HUES48 (cell line): ENCODE data around the gene AGAP3.

Experiments used
- H3K27ac ChIP-seq: one replicate; pipeline ENCODE4 v1.7.0; 2013; ENCODE audit warnings: low read depth, low read length, inconsistent platforms
- H3K27me3 ChIP-seq: 2 replicates; pipeline ENCODE4 v1.6.1; 2013; ENCODE audit warnings: mild to moderate bottlenecking, low read length; ENCODE audit not compliant: control insufficient read depth, insufficient read depth
- H3K36me3 ChIP-seq: 2 replicates; pipeline ENCODE4 v1.6.1; 2013; ENCODE audit warnings: low read length; ENCODE audit not compliant: control insufficient read depth, insufficient read depth
- H3K4me1 ChIP-seq: 2 replicates; pipeline ENCODE4 v1.6.1; 2013; ENCODE audit warnings: mild to moderate bottlenecking, low read length; ENCODE audit not compliant: control insufficient read depth, insufficient read depth
- H3K4me3 ChIP-seq: 2 replicates; pipeline ENCODE4 v1.5.1; 2013; ENCODE audit warnings: mild to moderate bottlenecking, low read depth, low read length
- H3K9ac ChIP-seq: 2 replicates; pipeline ENCODE4 v1.6.1; 2013; ENCODE audit warnings: mild to moderate bottlenecking, low read depth, low read length, moderate library complexity
- H3K9me3 ChIP-seq: 2 replicates; pipeline ENCODE4 v1.6.1; 2013; ENCODE audit warnings: low read length; ENCODE audit not compliant: control insufficient read depth, insufficient read depth

The AGAP3 gene

DNA sequence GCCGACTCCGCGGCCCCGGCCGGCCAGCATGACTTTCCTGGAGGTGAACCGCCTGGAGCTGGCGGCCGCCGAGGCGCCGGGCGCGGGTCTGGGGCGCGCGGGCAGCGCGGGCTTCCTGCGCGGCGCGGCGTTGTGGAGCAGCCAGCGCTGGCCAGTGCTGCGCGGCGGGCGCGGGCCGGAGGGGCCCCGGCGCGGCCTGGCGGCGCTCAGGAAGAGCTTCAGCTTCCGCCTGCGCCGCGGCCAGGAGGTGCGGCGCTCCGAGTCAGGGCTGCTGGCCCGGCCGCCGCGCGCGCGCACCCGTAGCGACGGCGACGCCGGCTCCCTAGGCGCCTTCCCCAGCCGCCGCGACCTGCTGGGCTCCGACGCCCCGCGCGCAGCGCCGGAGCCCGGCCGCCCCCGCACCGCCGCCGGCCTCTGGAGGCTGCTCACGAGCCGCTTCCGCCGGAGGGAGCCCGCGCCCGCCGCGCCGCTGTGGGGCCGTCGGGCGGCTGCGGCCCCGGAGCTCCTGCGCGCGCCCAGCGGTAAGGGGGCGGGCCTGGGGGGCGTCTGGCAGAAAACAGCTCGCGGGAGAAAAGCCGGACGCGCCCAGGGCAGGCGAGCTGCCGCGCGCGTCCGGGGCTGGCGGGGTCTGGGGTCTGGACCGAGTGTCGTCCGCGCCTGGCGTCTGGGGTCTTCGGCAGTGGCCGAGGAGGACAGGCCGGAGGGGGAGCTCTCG lies 29.0 kb downstream of the AGAP3 start:
- peaks cover 17% of the 10 kb centered on the region for H3K27me3 ChIP-seq
- no peak overlapping the region for H3K27ac ChIP-seq
- H3K4me3 ChIP-seq = peak overlapping the region; percentile 44
- H3K9ac ChIP-seq = no peak overlapping the region
- no peaks in the 10 kb centered on the region for H3K9me3 ChIP-seq
- peaks cover 11% of the 10 kb centered on the region for H3K4me1 ChIP-seq
- H3K36me3 ChIP-seq = peaks cover 22% of the 10 kb centered on the region

DNA sequence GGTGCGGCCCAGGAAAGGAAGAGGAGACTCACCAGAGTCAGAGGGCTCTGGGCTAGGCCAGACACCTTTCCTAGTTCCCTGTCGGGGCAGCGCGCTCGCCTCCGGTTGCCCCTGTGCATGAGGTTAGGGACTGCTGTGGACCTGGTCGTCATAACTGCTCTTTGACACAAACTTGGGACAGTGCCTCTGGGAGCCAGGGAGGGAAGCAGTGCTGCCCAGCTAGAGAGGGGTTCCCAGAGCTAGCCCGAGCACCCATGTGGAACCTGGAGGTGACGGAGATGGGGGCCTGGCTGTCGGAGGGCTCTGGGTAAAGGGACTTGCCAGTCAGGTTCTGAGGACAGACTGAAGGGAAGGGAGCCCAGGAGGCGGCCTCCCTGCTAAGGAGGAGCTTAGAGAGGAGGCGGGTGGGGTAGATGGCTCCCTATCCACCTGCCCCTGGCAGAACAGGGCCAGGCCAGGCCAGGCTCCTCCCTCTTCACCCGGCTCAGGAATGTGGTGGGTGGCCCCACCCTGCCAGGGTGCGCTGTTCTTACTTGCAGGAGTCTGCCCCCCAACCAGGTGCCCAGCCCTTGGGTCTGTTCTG lies 29.7 kb downstream of the AGAP3 start:
- H3K4me3 ChIP-seq = peak overlapping the region; percentile 44
- no peaks in the 10 kb centered on the region for H3K9me3 ChIP-seq
- peaks cover 17% of the 10 kb centered on the region for H3K27me3 ChIP-seq
- H3K4me1 ChIP-seq = peaks cover 11% of the 10 kb centered on the region
- peaks cover 29% of the 10 kb centered on the region for H3K36me3 ChIP-seq
- H3K27ac ChIP-seq = no peak overlapping the region
- no peak overlapping the region for H3K9ac ChIP-seq

DNA sequence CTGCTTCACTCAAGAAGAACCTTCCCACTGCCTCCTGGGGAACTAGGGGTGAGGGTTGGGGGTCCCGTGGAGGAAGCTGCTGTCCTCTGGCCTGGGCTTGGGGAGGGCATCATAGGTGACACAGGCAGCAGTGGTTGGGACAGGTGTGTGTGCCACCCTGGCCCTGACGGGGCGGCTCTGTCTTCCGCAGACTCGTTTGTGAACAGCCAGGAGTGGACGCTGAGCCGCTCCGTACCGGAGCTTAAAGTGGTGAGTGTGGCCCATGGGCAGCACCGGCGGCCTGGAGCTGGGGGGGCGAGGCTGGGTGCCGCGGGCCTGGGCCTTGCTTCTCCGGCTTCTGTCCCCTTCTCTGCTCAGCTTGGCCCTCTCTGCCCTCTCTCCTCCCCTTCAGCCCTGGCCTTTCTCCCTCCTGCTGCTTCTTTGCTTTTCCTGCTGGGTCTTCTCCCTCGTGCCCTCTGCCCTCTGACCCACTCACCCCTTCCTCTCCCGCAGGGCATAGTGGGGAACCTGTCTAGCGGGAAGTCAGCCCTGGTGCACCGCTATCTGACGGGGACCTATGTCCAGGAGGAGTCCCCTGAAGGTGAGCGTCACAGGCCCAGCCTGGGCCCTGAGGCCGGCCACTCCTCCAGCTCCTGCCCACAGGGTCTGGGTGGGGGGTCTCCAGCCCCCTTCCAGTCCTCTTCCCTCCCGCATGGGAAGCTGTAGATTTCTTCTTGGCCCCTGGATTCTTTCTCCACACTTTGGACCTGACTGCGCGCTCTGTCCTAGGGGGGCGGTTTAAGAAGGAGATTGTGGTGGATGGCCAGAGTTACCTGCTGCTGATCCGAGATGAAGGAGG lies 30.5 kb downstream of the AGAP3 start:
- Histone ChIP-seq H3K4me1 (peaks cover 11% of the 10 kb centered on the region), H3K9me3 (no peaks in the 10 kb centered on the region), H3K4me3 (no peak overlapping the region), H3K36me3 (peaks cover 34% of the 10 kb centered on the region), H3K27me3 (peaks cover 17% of the 10 kb centered on the region), H3K27ac (no peak overlapping the region), H3K9ac (no peak overlapping the region)

DNA sequence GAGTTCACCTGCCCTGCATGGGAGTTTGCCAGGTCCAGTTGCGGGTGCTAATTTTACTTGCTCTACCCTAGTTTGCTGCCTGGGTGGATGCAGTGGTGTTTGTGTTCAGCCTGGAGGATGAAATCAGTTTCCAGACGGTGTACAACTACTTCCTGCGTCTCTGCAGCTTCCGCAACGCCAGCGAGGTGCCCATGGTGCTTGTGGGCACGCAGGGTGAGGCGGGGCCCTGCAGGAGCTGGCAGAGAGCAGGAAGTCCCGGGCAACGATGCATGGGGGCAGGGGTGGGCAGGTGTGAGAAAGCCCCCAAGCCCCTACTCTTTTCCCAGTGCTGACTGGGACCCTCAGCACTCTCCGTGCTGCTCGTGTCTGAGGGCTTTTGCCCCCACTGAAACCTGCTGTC lies 31.3 kb downstream of the AGAP3 start:
- Histone ChIP-seq H3K9me3 (no peaks in the 10 kb centered on the region), H3K9ac (no peak overlapping the region), H3K36me3 (peaks cover 34% of the 10 kb centered on the region), H3K27me3 (peaks cover 17% of the 10 kb centered on the region), H3K27ac (no peak overlapping the region), H3K4me3 (no peak overlapping the region), H3K4me1 (peaks cover 11% of the 10 kb centered on the region)

DNA sequence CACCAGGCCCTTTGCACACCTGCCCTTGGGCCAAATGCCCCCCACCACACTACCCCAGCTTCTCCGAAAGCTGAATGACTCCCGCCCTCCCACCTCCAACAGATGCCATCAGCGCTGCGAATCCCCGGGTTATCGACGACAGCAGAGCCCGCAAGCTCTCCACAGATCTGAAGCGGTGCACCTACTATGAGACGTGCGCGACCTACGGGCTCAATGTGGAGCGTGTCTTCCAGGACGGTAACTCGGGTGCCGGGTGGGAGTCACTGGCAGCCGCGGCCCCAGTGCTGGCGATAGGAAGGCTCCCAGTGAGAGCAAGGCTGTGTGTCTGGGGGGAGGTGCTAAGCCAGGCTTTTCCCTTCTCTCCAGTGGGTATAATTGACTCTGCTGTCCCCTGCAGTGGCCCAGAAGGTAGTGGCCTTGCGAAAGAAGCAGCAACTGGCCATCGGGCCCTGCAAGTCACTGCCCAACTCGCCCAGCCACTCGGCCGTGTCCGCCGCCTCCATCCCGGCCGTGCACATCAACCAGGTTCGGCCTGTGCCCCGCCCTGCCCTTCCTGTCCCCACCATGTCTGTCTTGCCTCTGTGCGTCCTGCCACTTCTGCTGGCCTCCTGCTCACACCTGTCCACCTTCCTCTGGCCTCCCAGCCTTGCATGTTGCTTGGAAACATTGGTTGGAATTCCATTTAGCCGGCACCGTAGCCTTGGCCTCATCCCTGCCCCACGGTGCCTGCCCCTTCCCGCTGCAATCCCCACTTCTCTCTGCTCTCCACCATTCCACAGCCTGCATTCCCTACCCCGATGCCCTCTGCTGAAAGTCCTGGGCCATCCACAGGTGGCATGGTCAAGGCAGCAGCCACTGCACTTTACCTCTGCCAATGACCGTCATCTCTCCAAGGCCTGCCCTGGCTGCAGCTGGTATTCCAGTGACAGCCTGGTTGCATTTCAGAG lies 32.1 kb downstream of the AGAP3 start:
- H3K27ac ChIP-seq = no peak overlapping the region
- no peak overlapping the region for H3K9ac ChIP-seq
- peaks cover 38% of the 10 kb centered on the region for H3K36me3 ChIP-seq
- H3K4me1 ChIP-seq = peaks cover 9% of the 10 kb centered on the region
- no peak overlapping the region for H3K4me3 ChIP-seq
- peaks cover 17% of the 10 kb centered on the region for H3K27me3 ChIP-seq
- H3K9me3 ChIP-seq = no peaks in the 10 kb centered on the region

DNA sequence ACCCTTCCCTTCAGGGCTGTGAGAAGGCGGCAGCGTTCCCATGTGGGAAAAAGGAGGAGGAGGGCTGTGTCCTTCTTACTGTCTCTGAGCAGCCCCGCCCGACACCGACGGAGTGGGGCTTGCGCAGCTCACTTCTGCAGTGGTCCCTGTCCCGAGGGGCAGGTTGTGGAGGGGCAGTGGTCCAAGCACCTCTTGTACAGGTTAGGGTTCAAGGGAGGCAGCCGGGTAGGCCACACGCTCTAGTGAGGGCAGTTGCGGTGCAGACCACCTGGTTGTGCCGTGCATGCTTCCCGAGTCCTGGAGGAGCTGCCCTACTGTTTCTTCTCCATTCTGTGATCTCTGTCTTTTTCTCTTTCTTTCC lies 32.8 kb downstream of the AGAP3 start:
- no peak overlapping the region for H3K27ac ChIP-seq
- H3K27me3 ChIP-seq = peaks cover 14% of the 10 kb centered on the region
- no peak overlapping the region for H3K4me3 ChIP-seq
- H3K36me3 ChIP-seq = peaks cover 39% of the 10 kb centered on the region
- no peaks in the 10 kb centered on the region for H3K9me3 ChIP-seq
- no peak overlapping the region for H3K9ac ChIP-seq
- peaks cover 3% of the 10 kb centered on the region for H3K4me1 ChIP-seq

DNA sequence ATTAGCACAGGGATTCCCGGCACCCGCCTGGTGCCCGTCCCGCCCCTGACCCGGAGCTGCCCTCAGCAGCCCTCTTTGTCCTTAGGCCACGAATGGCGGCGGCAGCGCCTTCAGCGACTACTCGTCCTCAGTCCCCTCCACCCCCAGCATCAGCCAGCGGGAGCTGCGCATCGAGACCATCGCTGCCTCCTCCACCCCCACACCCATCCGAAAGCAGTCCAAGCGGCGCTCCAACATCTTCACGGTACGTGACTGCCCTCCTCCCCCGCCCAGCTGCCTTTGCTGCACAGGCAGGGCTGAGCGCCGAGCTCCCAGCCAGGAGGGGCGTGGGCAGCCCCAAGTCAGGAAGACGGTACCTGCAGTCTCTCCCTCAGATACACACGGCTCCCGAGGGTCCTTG lies 33.6 kb downstream of the AGAP3 start:
- Histone ChIP-seq H3K9me3 (no peaks in the 10 kb centered on the region), H3K36me3 (peaks cover 39% of the 10 kb centered on the region), H3K4me1 (no peaks in the 10 kb centered on the region; the same call in 1 of the 2 replicates), H3K27me3 (peaks cover 18% of the 10 kb centered on the region; the same call in 1 of the 2 replicates), H3K27ac (no peak overlapping the region), H3K4me3 (no peak overlapping the region), H3K9ac (no peak overlapping the region)

DNA sequence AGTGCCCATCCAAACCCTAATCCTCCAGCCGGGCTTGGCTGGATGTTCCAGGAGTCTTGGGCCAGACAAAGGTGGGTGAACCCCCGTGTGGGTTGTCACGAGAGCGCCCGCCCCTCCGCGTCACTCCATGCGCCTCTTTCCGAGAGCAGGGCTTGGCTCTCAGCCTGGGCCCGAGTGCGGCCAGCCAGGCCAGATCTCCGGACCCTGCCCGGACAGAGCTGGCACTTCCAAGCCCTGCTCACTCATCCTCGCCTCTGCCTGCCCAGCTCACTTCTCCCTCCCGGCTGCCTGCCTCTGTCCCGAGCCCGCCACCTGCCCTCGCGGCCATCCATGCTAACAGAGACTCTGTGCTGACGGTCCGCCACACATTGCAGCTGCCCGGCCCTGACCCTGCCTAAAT lies 34.6 kb downstream of the AGAP3 start:
- H3K4me3 ChIP-seq = no peak overlapping the region
- no peak overlapping the region for H3K9ac ChIP-seq
- peaks cover 5% of the 10 kb centered on the region; the same call in 1 of the 2 replicates for H3K4me1 ChIP-seq
- no peaks in the 10 kb centered on the region for H3K9me3 ChIP-seq
- H3K27ac ChIP-seq = no peak overlapping the region
- peaks cover 39% of the 10 kb centered on the region for H3K36me3 ChIP-seq
- H3K27me3 ChIP-seq = peaks cover 16% of the 10 kb centered on the region; the same call in 1 of the 2 replicates

DNA sequence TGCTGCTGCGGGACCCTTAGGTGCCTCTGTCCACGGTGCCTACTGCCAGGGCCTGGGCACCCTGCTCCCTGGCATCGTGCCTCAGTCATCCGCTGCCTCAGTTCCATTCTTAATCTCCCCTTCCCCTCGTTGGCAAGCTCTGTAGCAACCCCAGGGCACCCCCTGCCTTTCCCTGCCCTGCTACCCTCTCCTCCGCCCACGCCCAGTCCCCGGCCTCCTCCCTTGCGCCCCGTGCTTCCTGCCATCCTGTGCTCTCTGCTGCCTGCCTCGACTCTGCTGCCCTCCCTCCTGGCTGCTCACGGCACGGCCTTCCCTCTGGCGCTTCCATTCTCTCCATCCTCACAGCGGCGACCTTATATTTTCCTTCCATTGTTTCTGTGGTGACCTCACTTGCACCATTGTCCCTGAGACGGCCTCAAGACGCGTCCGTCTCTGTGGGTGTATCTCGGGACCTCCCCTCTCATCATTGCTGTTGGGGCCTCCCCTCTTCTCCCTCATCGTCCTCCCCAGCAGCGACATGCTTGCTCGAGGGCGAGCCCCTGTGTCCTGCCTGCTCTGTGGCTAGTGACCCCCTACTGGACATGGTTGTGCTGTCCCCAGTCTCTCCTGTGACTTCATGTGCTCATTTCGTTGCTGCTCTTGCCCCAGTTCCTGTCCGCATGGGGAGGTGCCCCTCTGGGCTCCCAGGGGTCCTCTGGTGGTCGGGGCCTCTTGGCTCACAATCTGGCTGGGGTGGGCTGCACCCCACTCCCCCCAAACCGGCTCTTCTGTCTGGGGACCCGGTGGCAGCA lies 35.3 kb downstream of the AGAP3 start:
- Histone ChIP-seq H3K9ac (no peak overlapping the region), H3K27me3 (peaks cover 11% of the 10 kb centered on the region), H3K9me3 (no peaks in the 10 kb centered on the region), H3K27ac (no peak overlapping the region), H3K4me3 (no peak overlapping the region), H3K36me3 (peaks cover 39% of the 10 kb centered on the region), H3K4me1 (peaks cover 6% of the 10 kb centered on the region; the same call in 1 of the 2 replicates)

DNA sequence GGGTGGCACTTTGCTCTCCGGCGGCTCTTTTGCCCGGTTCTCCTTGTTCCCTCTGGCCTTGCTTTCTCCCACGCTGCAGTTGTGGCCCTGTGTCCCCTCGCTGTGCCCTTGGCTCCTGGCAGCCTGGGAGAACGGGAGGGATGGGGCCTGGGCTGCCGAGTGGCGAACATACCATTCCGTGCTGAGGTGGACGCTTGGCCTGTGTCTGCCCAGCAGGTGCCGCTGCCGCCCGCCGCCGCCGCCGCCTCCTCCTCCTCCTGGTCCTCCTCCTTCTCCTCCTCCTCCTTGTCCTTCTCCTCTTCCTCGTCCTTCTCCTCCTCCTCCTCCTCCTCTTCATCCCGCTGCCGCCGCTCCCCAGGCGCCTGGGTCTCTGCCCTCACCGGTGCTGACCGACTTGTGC lies 36.0 kb downstream of the AGAP3 start:
- no peaks in the 10 kb centered on the region for H3K9me3 ChIP-seq
- peaks cover 10% of the 10 kb centered on the region; the same call in 1 of the 2 replicates for H3K4me1 ChIP-seq
- H3K27ac ChIP-seq = no peak overlapping the region
- no peak overlapping the region for H3K9ac ChIP-seq
- no peak overlapping the region for H3K4me3 ChIP-seq
- H3K36me3 ChIP-seq = peaks cover 39% of the 10 kb centered on the region
- H3K27me3 ChIP-seq = peaks cover 18% of the 10 kb centered on the region
